Mesendoderm (in vitro differentiated cells): ENCODE results near the gene TRABD2B.

Source experiments
- DNase-seq: peaks from one replicate; pipeline ENCODE4 v3.0.0; 2013
- H2AK5ac ChIP-seq: 2 replicates; pipeline ENCODE4 v1.6.1; 2013; ENCODE audit warnings: low read length, inconsistent platforms
- H2BK120ac ChIP-seq: 2 replicates; pipeline ENCODE4 v1.6.1; 2013; ENCODE audit warnings: low read depth, mild to moderate bottlenecking, low read length, moderate library complexity, mixed read lengths
- H2BK15ac ChIP-seq: replicated peaks from 2 replicates; pipeline ENCODE4 v1.6.1; 2013; ENCODE audit warnings: low read depth, mild to moderate bottlenecking, moderate library complexity
- H2BK5ac ChIP-seq: 2 replicates; pipeline ENCODE4 v1.6.1; 2013; ENCODE audit warnings: low read length, inconsistent platforms
- H3K18ac ChIP-seq: 2 replicates; pipeline ENCODE4 v1.6.1; 2013; ENCODE audit warnings: mild to moderate bottlenecking, low read length, mixed read lengths
- H3K23ac ChIP-seq: one replicate; pipeline ENCODE4 v1.6.1; 2013; ENCODE audit warnings: low read length
- H3K27ac ChIP-seq: 2 replicates; pipeline ENCODE4 v1.5.1; 2013; ENCODE audit warnings: low read depth, mild to moderate bottlenecking, inconsistent platforms, low read length, moderate library complexity
- H3K27me3 ChIP-seq: 2 replicates; pipeline ENCODE4 v1.6.1; 2013; ENCODE audit warnings: low read length, control low read depth, mild to moderate bottlenecking, inconsistent platforms; ENCODE audit not compliant: insufficient read depth, poor library complexity
- H3K36me3 ChIP-seq: 2 replicates; pipeline ENCODE4 v1.6.1; 2013; ENCODE audit warnings: low read length, inconsistent platforms; ENCODE audit not compliant: control insufficient read depth, insufficient read depth
- H3K4ac ChIP-seq: one replicate; pipeline ENCODE4 v1.6.1; 2013; ENCODE audit warnings: low read depth, mild to moderate bottlenecking, low read length, moderate library complexity
- H3K4me1 ChIP-seq: 2 replicates; pipeline ENCODE4 v1.6.1; 2013; ENCODE audit warnings: low read depth, low read length, inconsistent platforms; ENCODE audit not compliant: control insufficient read depth
- H3K4me2 ChIP-seq: 2 replicates; pipeline ENCODE4 v1.6.1; 2013; ENCODE audit warnings: low read length
- H3K4me3 ChIP-seq: 2 replicates; pipeline ENCODE4 v1.5.1; 2013; ENCODE audit warnings: mild to moderate bottlenecking, low read length
- H3K56ac ChIP-seq: one replicate; pipeline ENCODE4 v1.6.1; 2013; ENCODE audit warnings: low read length
- H3K79me1 ChIP-seq: 2 replicates; pipeline ENCODE4 v1.6.1; 2013; ENCODE audit warnings: low read length, inconsistent platforms
- H3K79me2 ChIP-seq: 2 replicates; pipeline ENCODE4 v1.6.1; 2013; ENCODE audit warnings: mild to moderate bottlenecking, low read length; ENCODE audit not compliant: control insufficient read depth, insufficient read depth
- H3K9ac ChIP-seq: 2 replicates; pipeline ENCODE4 v1.6.1; 2013; ENCODE audit warnings: low read length, inconsistent platforms
- H4K5ac ChIP-seq: one replicate; pipeline ENCODE4 v1.6.1; 2013; ENCODE audit warnings: low read length
- H4K8ac ChIP-seq: one replicate; pipeline ENCODE4 v1.6.1; 2013; ENCODE audit warnings: low read depth, mild to moderate bottlenecking, control low read depth, low read length, moderate library complexity
- WGBS: extraction: QIAGEN DNeasy Blood & Tissue Kit; methylation state at CpG from one replicate; pipeline ENCODE4 v1.1.7; 2013; ENCODE audit warnings: low lambda C conversion rate, missing lambda C conversion rate; ENCODE audit not compliant: insufficient coverage; ENCODE audit errors: extremely low coverage; 5-methylcytosine and 5-hydroxymethylcytosine counted together

The TRABD2B gene

DNA sequence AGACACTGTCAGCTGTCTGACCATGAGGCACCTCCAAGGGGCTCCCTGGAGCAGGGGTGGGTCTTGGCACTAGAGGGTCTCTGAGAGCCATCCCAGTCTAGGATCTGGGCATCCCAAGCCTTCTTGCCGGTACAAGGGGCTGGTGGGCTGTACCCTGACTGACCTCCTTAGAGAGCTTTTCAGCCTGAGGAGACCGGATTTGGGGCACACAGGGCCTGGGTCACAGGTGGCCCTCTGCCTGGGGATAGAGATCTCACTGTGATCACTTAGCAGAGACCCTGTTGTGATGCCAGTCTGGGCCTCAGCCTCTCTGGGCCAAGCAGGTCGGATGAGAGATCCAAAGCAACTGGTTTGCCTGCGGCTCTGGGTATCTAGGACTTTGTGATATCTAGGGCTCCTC, 227.2 kb downstream of the TRABD2B start:
- H3K18ac ChIP-seq, result no peak overlapping the region
- no peaks in the 10 kb centered on the region for H3K36me3 ChIP-seq
- H4K8ac ChIP-seq, result no peak overlapping the region
- no peak overlapping the region for H2BK5ac ChIP-seq
- no peak overlapping the region for H3K9ac ChIP-seq
- no peak overlapping the region for H2BK120ac ChIP-seq
- H3K4ac ChIP-seq, result no peak overlapping the region
- H3K4me3 ChIP-seq, result no peak overlapping the region
- no peak overlapping the region for H3K23ac ChIP-seq
- no peaks in the 10 kb centered on the region for H3K4me1 ChIP-seq
- H2BK15ac ChIP-seq, result no peak overlapping the region
- H3K4me2 ChIP-seq, result no peak overlapping the region
- no peaks in the 10 kb centered on the region for H3K79me1 ChIP-seq
- H3K27me3 ChIP-seq, result no peaks in the 10 kb centered on the region
- H3K56ac ChIP-seq, result no peak overlapping the region
- no peak overlapping the region for H2AK5ac ChIP-seq
- no peak overlapping the region for H3K27ac ChIP-seq
- no peak overlapping the region for H4K5ac ChIP-seq
- no peak for DNase-seq
- H3K79me2 ChIP-seq, result no peaks in the 10 kb centered on the region
- no CpG with 5 or more reads among the region's 4 CpGs for WGBS

- H4K8ac ChIP-seq, result no peak overlapping the region
- H3K27me3 ChIP-seq, result no peaks in the 10 kb centered on the region
- H3K4ac ChIP-seq, result no peak overlapping the region
- no peak overlapping the region for H3K4me3 ChIP-seq
- DNase-seq, result no peak
- H3K23ac ChIP-seq, result no peak overlapping the region
- H3K56ac ChIP-seq, result no peak overlapping the region
- H3K18ac ChIP-seq, result no peak overlapping the region
- no peak overlapping the region for H2AK5ac ChIP-seq
- H3K27ac ChIP-seq, result no peak overlapping the region
- no peak overlapping the region for H2BK15ac ChIP-seq
- no peak overlapping the region for H4K5ac ChIP-seq
- H3K79me1 ChIP-seq, result no peaks in the 10 kb centered on the region
- no peaks in the 10 kb centered on the region for H3K36me3 ChIP-seq
- no peaks in the 10 kb centered on the region for H3K79me2 ChIP-seq
- no CpG with 5 or more reads among the region's 3 CpGs for WGBS
- no peak overlapping the region for H3K9ac ChIP-seq
- no peaks in the 10 kb centered on the region for H3K4me1 ChIP-seq
- no peak overlapping the region for H2BK120ac ChIP-seq
- no peak overlapping the region for H2BK5ac ChIP-seq
- H3K4me2 ChIP-seq, result no peak overlapping the region
These were observed 227.9 kb downstream of the TRABD2B start for GRCh38 chr1:47769295-47769694.

DNA sequence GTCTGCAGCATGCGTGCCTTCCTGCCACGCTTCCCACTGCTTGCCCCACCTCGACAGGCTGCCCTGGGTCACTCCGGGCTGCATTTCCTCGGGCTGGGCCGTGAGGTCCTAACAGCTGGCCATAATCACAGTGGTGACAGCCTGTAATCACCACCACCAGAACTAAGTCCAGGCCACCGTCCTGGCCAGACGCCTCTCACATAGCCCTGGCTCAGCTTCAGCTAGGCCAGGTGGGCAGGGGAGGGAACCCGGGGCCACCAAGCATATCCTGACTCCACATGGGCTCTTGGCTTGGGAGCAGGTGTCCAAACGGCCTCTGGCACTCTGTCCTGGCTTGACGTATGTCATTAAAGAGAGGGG, 229.5 kb downstream of the TRABD2B start:
- Histone ChIP-seq H4K8ac (no peak overlapping the region), H3K4me1 (no peaks in the 10 kb centered on the region), H4K5ac (no peak overlapping the region), H3K4ac (no peak overlapping the region), H2AK5ac (no peak overlapping the region), H3K18ac (no peak overlapping the region), H3K27ac (no peak overlapping the region), H3K36me3 (no peaks in the 10 kb centered on the region), H3K79me1 (no peaks in the 10 kb centered on the region), H3K4me2 (no peak overlapping the region), H2BK120ac (no peak overlapping the region), H3K27me3 (no peaks in the 10 kb centered on the region), H3K4me3 (no peak overlapping the region), H3K79me2 (no peaks in the 10 kb centered on the region), H2BK15ac (no peak overlapping the region), H3K9ac (no peak overlapping the region), H3K56ac (no peak overlapping the region), H2BK5ac (no peak overlapping the region), H3K23ac (no peak overlapping the region)
- no peak for DNase-seq
- WGBS, result no CpG with 5 or more reads among the region's 11 CpGs

DNA sequence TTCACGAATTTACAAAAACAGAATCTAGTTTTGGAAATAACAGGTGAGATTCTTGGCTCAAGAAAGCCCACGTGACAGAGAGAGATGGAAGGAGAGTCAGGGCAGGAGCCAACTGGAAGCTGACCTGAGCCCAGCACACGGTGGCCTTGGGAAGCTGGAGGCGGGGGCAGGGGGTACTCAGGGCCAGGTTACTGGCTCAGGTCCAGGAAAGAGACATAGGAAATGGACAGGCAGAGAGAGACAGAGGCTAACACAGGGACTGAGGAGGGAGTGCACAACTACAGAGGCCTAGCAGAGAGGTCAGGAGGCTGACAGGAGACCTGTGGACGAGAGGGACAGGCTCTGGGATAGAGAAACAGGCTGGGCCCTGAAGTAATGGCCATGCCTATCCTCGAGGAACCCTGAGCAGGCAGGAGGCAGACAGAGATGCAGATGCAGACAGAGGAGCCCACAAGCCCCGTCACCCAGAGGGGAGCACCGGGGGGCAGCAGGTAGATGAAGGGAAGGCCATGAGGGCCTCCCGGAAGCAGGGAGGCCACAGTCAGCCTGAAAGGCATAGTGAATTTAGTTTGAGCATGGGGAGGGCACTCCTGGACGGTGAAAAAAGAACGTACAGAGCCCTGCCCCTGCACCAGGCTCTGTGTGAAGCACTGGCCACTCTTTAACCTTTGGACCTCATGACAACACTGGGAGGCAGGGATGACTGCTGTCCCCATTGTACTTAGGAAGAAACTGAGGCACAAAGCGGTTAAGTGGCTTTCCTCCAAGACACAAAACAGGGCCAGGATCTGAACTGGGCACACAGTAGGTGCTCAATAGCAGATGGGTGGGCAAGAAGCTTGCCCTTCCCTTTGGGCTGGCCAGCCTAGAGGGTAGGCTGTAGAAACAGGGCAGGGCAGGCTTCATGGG, 230.1 kb downstream of the TRABD2B start:
- no peak overlapping the region for H4K8ac ChIP-seq
- no peaks in the 10 kb centered on the region for H3K4me1 ChIP-seq
- WGBS, result no CpG with 5 or more reads among the region's 12 CpGs
- no peak overlapping the region for H3K18ac ChIP-seq
- H3K79me1 ChIP-seq, result no peaks in the 10 kb centered on the region
- H2BK120ac ChIP-seq, result no peak overlapping the region
- H3K27ac ChIP-seq, result no peak overlapping the region
- no peak overlapping the region for H3K56ac ChIP-seq
- DNase-seq, result no peak
- no peak overlapping the region for H3K9ac ChIP-seq
- no peak overlapping the region for H3K4me2 ChIP-seq
- H3K27me3 ChIP-seq, result no peaks in the 10 kb centered on the region
- no peak overlapping the region for H2AK5ac ChIP-seq
- H2BK5ac ChIP-seq, result no peak overlapping the region
- H2BK15ac ChIP-seq, result no peak overlapping the region
- H3K4ac ChIP-seq, result no peak overlapping the region
- H3K23ac ChIP-seq, result no peak overlapping the region
- no peaks in the 10 kb centered on the region for H3K36me3 ChIP-seq
- no peak overlapping the region for H3K4me3 ChIP-seq
- H4K5ac ChIP-seq, result no peak overlapping the region
- H3K79me2 ChIP-seq, result no peaks in the 10 kb centered on the region

GRCh38 chr1:47765742-47766485, 231.3 kb downstream of the TRABD2B start:
- Histone ChIP-seq H3K4me3 (no peak overlapping the region), H2AK5ac (no peak overlapping the region), H3K9ac (no peak overlapping the region), H4K8ac (no peak overlapping the region), H2BK120ac (no peak overlapping the region), H3K56ac (no peak overlapping the region), H3K18ac (no peak overlapping the region), H2BK5ac (no peak overlapping the region), H3K27me3 (no peaks in the 10 kb centered on the region), H2BK15ac (no peak overlapping the region), H3K79me2 (no peaks in the 10 kb centered on the region), H3K4me2 (no peak overlapping the region), H3K27ac (no peak overlapping the region), H3K4me1 (no peaks in the 10 kb centered on the region), H4K5ac (no peak overlapping the region), H3K79me1 (no peaks in the 10 kb centered on the region), H3K36me3 (no peaks in the 10 kb centered on the region), H3K4ac (no peak overlapping the region), H3K23ac (no peak overlapping the region)
- no peak for DNase-seq
- no CpG with 5 or more reads among the region's 22 CpGs for WGBS
